HG03521 (cell line): Measurements from ENCODE around the gene NECAP2.

ENCODE experiments used
- ATAC-seq: cut with Tn5 transposase; IDR thresholded peaks from one replicate; pipeline ENCODE4 v1.9.1; 2021; ENCODE audit warnings: mild to moderate bottlenecking, moderate library complexity; ENCODE audit not compliant: unreplicated experiment

NECAP2 gene

DNA sequence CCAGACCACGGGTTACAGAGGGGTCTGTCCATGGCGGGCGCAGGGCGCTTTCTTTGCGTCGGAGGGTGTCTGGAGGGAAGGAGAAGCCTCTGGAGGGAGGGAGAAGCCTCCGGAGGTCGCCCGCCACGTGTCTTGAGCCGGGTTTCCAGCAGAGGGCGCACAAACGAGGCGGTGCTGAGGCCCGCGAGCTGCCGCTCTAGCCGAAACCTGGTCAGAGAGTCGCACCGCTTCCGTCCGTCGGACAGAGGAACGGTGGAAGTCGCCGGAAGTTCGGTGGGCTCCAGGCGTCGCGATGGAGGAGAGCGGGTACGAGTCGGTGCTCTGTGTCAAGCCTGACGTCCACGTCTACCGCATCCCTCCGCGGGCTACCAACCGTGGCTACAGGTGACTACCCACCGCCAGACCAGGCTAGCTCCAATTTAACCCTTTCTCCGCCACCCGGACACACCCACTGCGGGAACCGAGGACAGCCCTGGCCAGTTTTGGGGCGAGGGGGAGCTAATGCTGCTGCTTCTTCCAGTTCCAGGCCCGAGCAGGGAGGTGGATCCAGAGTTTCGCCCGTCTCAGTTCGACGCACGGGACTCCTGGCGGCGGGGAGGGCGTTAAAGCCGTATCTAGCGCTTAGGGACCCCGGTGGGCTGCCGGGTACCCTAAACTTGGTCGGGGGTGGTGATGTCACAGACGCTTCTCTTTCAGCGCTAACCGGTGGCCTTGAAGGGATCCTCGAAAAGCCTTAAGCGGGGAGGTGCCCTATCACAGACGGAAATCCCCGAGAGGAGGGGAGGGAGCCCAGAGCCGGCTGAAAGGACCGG lies at the start of gene NECAP2:
Gene NECAP2, plus strand, starts transcription at position 255 of the 812 bp plus-strand sequence. Its CDS starts 38 bp downstream, at position 293.
- peak; percentile 80 for ATAC-seq

DNA sequence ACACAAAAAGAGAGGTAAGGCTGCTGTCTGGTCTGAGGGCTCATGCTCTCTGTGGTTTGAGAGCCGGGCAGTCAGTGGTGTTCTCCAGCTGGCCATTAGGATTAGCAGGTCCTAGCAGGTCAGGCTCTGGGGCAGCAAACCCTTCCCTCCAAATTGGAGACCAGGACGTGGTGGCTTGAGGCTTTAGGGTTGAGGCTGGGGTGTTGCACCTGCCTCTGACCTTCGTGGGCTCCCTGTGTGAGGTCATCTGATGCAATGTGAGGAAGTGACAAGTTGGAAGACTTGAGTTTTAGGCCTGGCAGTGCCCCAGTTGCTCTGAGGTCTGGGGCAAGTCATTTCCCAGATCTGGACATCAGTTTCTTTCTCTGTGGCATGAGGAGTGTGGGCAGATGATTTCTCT lies 49.1 kb upstream of the NECAP2 start:
- ATAC-seq, result no peak

GRCh38 chr1:16392740-16393569 lies 47.6 kb upstream of the NECAP2 start:
- ATAC-seq, result no peak

GRCh38 chr1:16393570-16394521 lies 46.7 kb upstream of the NECAP2 start:
- no peak for ATAC-seq

DNA sequence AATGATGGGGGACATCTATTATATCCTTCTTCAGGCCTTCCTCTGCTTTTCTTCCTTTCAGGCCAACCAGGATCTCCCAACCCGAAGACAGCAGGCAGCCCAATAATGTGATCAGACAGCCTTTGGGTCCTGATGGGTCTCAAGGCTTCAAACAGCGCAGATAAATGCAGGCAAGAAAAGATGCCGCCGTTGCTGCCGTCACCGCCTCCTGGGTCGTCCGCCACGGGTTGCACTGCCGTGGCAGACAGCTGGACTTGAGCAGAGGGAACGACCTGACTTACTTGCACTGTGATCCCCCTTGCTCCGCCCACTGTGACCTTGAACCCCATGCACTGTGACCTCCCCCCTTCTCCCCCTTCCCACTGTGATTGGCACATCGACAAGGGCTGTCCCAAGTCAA lies 45.5 kb upstream of the NECAP2 start:
- ATAC-seq, result no peak

DNA sequence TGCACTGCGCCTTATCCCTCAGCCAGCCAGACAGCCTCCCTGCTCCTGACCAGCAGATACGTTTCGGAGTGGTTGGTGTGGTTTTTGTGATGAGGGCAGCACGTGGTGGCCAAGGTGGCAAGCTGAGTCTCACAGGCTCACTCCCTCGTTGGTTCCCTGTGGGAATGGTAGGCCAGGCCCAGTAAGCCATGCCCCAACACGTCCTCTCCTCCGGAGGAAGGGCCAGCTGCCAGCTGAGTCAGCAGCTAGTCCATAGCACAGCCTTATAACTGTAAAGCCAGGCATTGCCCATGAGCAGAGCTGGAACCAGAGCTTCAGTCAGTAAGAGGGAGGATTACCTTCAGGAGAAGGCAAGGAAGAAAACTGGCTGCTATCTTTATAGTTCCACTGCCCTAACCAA lies 43.9 kb upstream of the NECAP2 start:
- no peak for ATAC-seq

DNA sequence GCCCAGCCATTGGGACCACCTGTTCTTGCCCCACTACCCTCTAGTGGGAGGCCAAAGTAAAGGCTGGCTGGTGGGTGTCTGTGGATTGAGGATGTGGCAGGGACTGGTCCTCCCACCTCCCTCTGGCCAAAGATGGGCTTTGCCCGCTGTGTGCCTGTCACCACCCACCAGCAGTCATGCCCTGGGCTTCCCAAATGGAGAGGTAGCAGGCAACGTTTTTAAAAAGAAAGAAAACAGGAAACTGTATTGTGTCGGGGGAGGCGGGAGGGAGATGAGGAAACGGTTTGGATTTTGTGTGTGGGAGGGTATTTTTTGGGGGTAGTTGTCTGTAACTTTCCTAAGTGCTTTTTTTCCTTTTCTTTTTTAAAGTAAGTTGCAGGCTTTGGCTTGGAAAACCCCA lies 43.4 kb upstream of the NECAP2 start:
- no peak for ATAC-seq

DNA sequence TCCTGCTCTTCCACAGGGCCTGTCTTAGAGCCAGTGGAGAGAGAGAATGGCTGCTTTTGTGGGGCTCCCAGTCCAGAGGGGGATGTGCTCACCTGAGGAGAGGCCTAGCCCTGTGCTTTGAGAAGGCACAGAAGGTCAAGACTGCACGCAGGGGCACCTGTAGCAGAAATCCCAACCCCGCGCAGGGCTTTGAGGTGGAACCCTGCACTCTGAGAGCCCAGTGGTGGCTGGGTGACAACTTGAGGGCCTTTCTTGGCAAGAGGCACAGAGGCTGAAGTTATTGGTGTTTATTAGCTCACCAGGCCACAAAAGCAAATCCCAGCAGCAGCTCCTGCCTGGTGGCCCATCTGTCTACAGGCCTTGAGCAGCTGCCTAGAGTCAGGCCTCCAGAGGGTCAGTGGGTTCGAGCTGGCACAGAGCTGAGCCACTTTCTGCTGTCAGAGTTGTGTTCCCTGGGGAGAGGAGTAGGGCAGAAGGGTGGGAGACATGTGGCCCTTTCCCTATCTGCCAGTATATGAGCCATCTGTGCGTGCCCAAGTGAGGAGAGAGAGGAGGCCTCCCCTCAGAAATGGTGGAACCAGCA lies 42.1 kb upstream of the NECAP2 start:
- no peak for ATAC-seq

DNA sequence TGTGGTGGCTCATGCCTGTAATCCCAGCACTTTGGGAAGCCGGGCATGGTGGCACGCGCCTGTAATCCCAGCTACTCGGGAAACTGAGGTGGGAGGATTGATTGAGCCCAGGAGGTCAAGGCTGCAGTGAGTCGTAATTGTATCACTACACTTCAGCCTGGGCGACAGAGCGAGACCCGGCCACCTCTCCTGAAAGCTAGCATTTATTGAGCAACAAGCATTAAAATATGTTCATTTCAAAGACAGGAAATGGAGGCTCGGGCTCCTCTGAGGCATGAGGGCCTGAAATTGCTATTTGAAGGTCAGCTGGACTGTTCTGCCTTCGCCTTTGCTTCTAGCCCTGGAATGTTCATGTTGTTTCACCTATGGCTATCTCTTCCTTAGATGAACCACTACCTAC lies 37.8 kb upstream of the NECAP2 start:
- no peak for ATAC-seq

DNA sequence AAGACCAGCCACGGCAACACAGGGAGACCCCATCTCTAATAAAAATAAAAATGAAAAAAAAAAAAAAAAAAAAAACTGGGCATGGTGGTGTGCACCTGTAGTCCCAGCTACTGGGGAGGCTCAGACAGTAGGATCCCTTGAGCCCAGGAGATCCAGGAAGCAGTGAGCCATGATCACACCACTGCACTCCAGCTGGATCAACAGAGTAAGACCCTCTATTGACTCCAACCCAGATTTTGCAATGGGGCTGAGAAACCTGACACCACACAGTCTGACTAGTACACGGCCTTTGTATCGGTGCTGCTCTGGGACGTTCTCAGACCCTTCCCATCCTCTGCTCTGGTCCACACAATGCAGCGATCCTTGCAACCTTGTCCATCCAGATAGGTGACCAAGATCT lies 35.1 kb upstream of the NECAP2 start:
- no peak for ATAC-seq

GRCh38 chr1:16406868-16407267 lies 33.7 kb upstream of the NECAP2 start:
- ATAC-seq, result no peak

DNA sequence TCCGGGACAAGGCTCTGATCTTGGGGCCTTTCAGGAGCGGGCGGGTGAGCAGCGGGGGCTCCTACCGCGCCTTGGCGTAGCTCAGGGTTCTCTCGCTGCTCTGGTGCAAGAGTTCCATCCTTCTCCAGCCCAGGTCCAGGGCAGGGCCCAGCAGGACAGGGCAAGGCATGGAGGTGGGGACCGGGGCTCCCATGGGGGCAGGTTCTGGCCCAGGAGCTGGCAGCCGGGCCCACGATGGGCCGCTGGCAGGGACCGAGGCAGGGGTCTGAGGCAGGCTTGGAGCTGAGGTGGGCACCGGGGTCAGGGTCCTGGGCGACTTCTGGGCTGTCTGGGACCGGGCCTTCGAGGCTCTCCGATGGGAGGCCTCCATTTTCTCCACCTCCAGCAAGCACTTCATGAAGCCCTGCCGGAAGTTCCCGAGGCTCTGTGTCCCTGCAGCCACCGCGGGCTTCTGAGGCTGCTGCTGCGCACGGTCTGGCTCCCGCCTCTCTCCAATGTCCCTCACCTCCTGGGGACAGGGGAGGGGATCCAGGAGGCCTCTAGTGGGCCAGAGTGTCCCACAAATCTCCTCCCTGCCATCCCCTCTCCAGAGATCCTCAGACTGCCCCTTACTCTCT lies 30.9 kb upstream of the NECAP2 start:
- no peak for ATAC-seq

DNA sequence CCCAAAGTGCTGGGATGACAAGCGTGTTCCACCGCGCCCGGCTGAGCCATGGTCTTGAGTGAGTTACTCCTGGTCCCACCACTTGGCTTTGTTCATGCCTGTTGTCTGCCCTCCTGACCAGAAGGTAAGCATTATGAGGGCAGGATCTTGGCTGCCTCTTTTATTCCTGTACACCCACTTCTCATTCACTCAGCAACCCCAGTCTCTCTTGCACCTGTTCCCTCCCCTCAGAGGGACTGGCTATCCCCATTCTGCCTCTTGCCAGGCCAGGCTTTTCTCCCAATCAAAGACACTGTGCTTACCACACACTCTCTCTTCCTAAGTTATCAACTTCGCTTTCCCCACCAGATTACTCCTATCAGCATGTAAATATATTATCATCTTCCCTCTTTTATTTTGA lies 29.7 kb upstream of the NECAP2 start:
- no peak for ATAC-seq

GRCh38 chr1:16413191-16413590 lies 27.3 kb upstream of the NECAP2 start:
- no peak for ATAC-seq

- no peak for ATAC-seq
Measured at GRCh38 chr1:16418823-16419425, 21.6 kb upstream of the NECAP2 start.

GRCh38 chr1:16420424-16421118 lies 20.0 kb upstream of the NECAP2 start:
- ATAC-seq, result peak; percentile 69

- ATAC-seq, result no peak
Measured at GRCh38 chr1:16421201-16421600, 19.3 kb upstream of the NECAP2 start.

DNA sequence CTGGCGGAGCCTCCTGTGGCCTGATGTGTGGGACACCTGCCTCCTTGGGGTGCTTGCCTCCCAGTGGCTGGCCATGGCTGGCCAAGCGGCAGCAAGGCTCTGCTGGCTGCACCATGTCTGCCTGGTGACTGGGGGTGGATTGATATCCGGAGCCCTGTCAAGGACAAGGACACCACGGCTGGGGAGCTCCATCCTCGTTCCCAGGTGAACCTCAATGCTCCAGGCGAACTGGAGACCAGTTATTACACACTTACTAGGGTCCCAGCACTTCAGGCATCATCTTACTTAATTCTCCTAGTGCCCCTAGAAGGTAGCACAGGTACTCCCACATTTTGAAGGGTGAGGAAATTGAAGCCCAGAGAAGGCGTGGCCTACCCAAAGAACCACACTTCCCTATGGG lies 18.5 kb upstream of the NECAP2 start:
- ATAC-seq, result no peak
